KOPT-K1 (cell line): Measurements from ENCODE around the gene GLT6D1.
"Not testable (repeated sequence)": the region's sequence is repeated elsewhere in the genome, so short reads cannot be mapped to it uniquely, and the experiment has no call there.

Source experiments
- H3K27ac ChIP-seq: fragments of 200-600 bp; sonication (generic); 2 replicates; pipeline ENCODE4 v1.5.1; 2016; ENCODE audit warnings: antibody characterized with exemption, mild to moderate bottlenecking, low read depth, low read length; ENCODE audit not compliant: poor library complexity, severe bottlenecking
- H3K36me3 ChIP-seq: fragments of 200-600 bp; sonication (generic); 2 replicates; pipeline ENCODE4 v1.5.1; 2017; ENCODE audit warnings: antibody characterized with exemption, mild to moderate bottlenecking, low read length, moderate library complexity; ENCODE audit not compliant: insufficient read depth
- H3K9me3 ChIP-seq: fragments of 200-600 bp; sonication (generic); 2 replicates; pipeline ENCODE4 v1.5.1; 2017; ENCODE audit warnings: antibody characterized with exemption, low read length, mild to moderate bottlenecking; ENCODE audit not compliant: insufficient read depth, poor library complexity, severe bottlenecking

The GLT6D1 gene

GRCh38 chr9:135639196-135639595 is at the start of gene GLT6D1:
GLT6D1 (minus strand) TSS chr9:135639540; CDS start chr9:135639187, 353 bp downstream.
- no peaks in the 10 kb centered on the region for H3K36me3 ChIP-seq
- H3K9me3 ChIP-seq = peaks cover 2% of the 10 kb centered on the region
- H3K27ac ChIP-seq = no peak within 1 kb of the TSS

GRCh38 chr9:135689011-135689410 is 49.7 kb upstream of the GLT6D1 start:
- no peak overlapping the region for H3K27ac ChIP-seq
- no peaks in the 10 kb centered on the region for H3K9me3 ChIP-seq
- no peaks in the 10 kb centered on the region for H3K36me3 ChIP-seq

GRCh38 chr9:135687216-135687615 is 47.9 kb upstream of the GLT6D1 start:
- H3K27ac ChIP-seq = no peak overlapping the region
- H3K9me3 ChIP-seq = no peaks in the 10 kb centered on the region
- H3K36me3 ChIP-seq = no peaks in the 10 kb centered on the region

GRCh38 chr9:135684691-135685090 is 45.4 kb upstream of the GLT6D1 start:
- no peaks in the 10 kb centered on the region for H3K36me3 ChIP-seq
- H3K9me3 ChIP-seq = no peaks in the 10 kb centered on the region

GRCh38 chr9:135683401-135684034 is 44.2 kb upstream of the GLT6D1 start:
- no peak overlapping the region for H3K27ac ChIP-seq
- no peaks in the 10 kb centered on the region for H3K9me3 ChIP-seq
- no peaks in the 10 kb centered on the region for H3K36me3 ChIP-seq

More at GRCh38 chr9:135684691-135685090, 45.4 kb upstream of the GLT6D1 start:
- H3K27ac ChIP-seq = no peak overlapping the region

GRCh38 chr9:135681161-135681560 is 41.8 kb upstream of the GLT6D1 start:
- Histone ChIP-seq H3K27ac (no peak overlapping the region), H3K9me3 (no peaks in the 10 kb centered on the region), H3K36me3 (no peaks in the 10 kb centered on the region)

GRCh38 chr9:135680056-135680455 is 40.7 kb upstream of the GLT6D1 start:
- Histone ChIP-seq H3K9me3 (no peaks in the 10 kb centered on the region), H3K27ac (no peak overlapping the region), H3K36me3 (no peaks in the 10 kb centered on the region)

GRCh38 chr9:135678236-135679017 is 39.1 kb upstream of the GLT6D1 start:
- H3K36me3 ChIP-seq = no peaks in the 10 kb centered on the region
- H3K9me3 ChIP-seq = no peaks in the 10 kb centered on the region
- H3K27ac ChIP-seq = no peak overlapping the region

- Histone ChIP-seq H3K9me3 (no peaks in the 10 kb centered on the region), H3K27ac (no peak overlapping the region), H3K36me3 (no peaks in the 10 kb centered on the region)
Observed at GRCh38 chr9:135677641-135678168, 38.4 kb upstream of the GLT6D1 start.

GRCh38 chr9:135676891-135677290 is 37.6 kb upstream of the GLT6D1 start:
- Histone ChIP-seq H3K36me3 (no peaks in the 10 kb centered on the region), H3K27ac (no peak overlapping the region), H3K9me3 (no peaks in the 10 kb centered on the region)

GRCh38 chr9:135674977-135675376 is 35.6 kb upstream of the GLT6D1 start:
- Histone ChIP-seq H3K36me3 (no peaks in the 10 kb centered on the region), H3K27ac (no peak overlapping the region), H3K9me3 (no peaks in the 10 kb centered on the region)

GRCh38 chr9:135673941-135674340 is 34.6 kb upstream of the GLT6D1 start:
- Histone ChIP-seq H3K27ac (no peak overlapping the region), H3K9me3 (peaks cover 5% of the 10 kb centered on the region), H3K36me3 (no peaks in the 10 kb centered on the region)

- not testable (repeated sequence) for H3K27ac ChIP-seq, H3K9me3 ChIP-seq, H3K36me3 ChIP-seq
Observed at GRCh38 chr9:135672786-135673185, 33.4 kb upstream of the GLT6D1 start.

GRCh38 chr9:135671591-135672041 is 32.3 kb upstream of the GLT6D1 start:
- Histone ChIP-seq H3K27ac (no peak overlapping the region), H3K9me3 (peaks cover 9% of the 10 kb centered on the region), H3K36me3 (no peaks in the 10 kb centered on the region)

GRCh38 chr9:135670721-135671590 is 31.6 kb upstream of the GLT6D1 start:
- peaks cover 9% of the 10 kb centered on the region for H3K9me3 ChIP-seq
- H3K36me3 ChIP-seq = no peaks in the 10 kb centered on the region
- no peak overlapping the region for H3K27ac ChIP-seq
